GM23338 (cell line): Measurements from ENCODE around the gene SPATA9. TPM values are rescaled to one million over a fixed set of nuclear protein-coding genes. Genes with fewer than 3 reads are reported as not detected.

Source experiments
- ATAC-seq: fragments of 200-7000 bp; cut with Tn5 transposase; 3 replicates; pipeline ENCODE4 v1.9.1; 2020
- DNase-seq: peaks from one replicate; pipeline ENCODE4 v3.0.0-alpha.2; 2015; ENCODE audit warnings: low spot score
- H2AFZ ChIP-seq: fragments of 200-600 bp; sonication (generic); 2 replicates; pipeline ENCODE4 v1.8.0; 2016; ENCODE audit warnings: antibody characterized with exemption, mild to moderate bottlenecking, moderate library complexity
- H3F3A ChIP-seq: fragments of 200-600 bp; sonication (generic); replicated peaks from 2 replicates; pipeline ENCODE4 v1.8.0; 2017; ENCODE audit warnings: antibody characterized with exemption, mixed run types, low read depth
- H3K27ac ChIP-seq: fragments of 200-600 bp; sonication (generic); 2 replicates; pipeline ENCODE4 v1.6.1; 2016; ENCODE audit warnings: low read depth
- H3K27me3 ChIP-seq: fragments of 200-600 bp; sonication (generic); 2 replicates; pipeline ENCODE4 v1.8.0; 2016; ENCODE audit warnings: mild to moderate bottlenecking, mixed run types, moderate library complexity; ENCODE audit not compliant: insufficient read depth
- H3K36me3 ChIP-seq: fragments of 200-600 bp; sonication (generic); 2 replicates; pipeline ENCODE4 v1.8.0; 2016; ENCODE audit warnings: mild to moderate bottlenecking; ENCODE audit not compliant: insufficient read depth
- H3K4me1 ChIP-seq: fragments of 200-600 bp; sonication (generic); 2 replicates; pipeline ENCODE4 v1.8.0; 2016; ENCODE audit warnings: mild to moderate bottlenecking, moderate library complexity; ENCODE audit not compliant: insufficient read depth
- H3K4me2 ChIP-seq: fragments of 200-600 bp; sonication (generic); 2 replicates; pipeline ENCODE4 v1.7.1; 2017; ENCODE audit warnings: mixed run types
- H3K4me3 ChIP-seq: fragments of 200-600 bp; sonication (generic); 2 replicates; pipeline ENCODE4 v1.6.1; 2016; ENCODE audit warnings: mixed run types
- H3K79me2 ChIP-seq: fragments of 200-600 bp; sonication (generic); replicated peaks from 2 replicates; pipeline ENCODE4 v1.8.0; 2017; ENCODE audit warnings: mild to moderate bottlenecking; ENCODE audit not compliant: insufficient read depth
- H3K9me2 ChIP-seq: fragments of 200-600 bp; sonication (generic); 2 replicates; pipeline ENCODE4 v1.8.0; 2017; ENCODE audit not compliant: insufficient read depth
- H4K20me1 ChIP-seq: fragments of 200-600 bp; sonication (generic); replicated peaks from 2 replicates; pipeline ENCODE4 v1.8.0; 2017; ENCODE audit warnings: mild to moderate bottlenecking; ENCODE audit not compliant: insufficient read depth
- H3K27ac Mint-ChIP-seq: 2 replicates; pipeline ENCODE4 v1.8.0; 2020; ENCODE audit warnings: inconsistent platforms, mild to moderate bottlenecking, moderate library complexity, mixed read lengths
- H3K27me3 Mint-ChIP-seq: 3 replicates; pipeline ENCODE4 v1.8.0; 2022; ENCODE audit warnings: low read depth, mild to moderate bottlenecking, moderate library complexity, mixed read lengths, inconsistent platforms; ENCODE audit not compliant: insufficient read depth, poor library complexity
- H3K36me3 Mint-ChIP-seq: 3 replicates; pipeline ENCODE4 v1.8.0; 2021; ENCODE audit warnings: low read depth, mild to moderate bottlenecking, inconsistent platforms, moderate library complexity, mixed read lengths
- H3K4me1 Mint-ChIP-seq: 3 replicates; pipeline ENCODE4 v1.8.0; 2020; ENCODE audit warnings: mild to moderate bottlenecking, inconsistent platforms, mixed read lengths
- H3K4me3 Mint-ChIP-seq: 3 replicates; pipeline ENCODE4 v1.8.0; 2021; ENCODE audit warnings: moderate library complexity, mild to moderate bottlenecking, inconsistent platforms, mixed read lengths
- H3K9me3 Mint-ChIP-seq: 3 replicates; pipeline ENCODE4 v1.8.0; 2020; ENCODE audit warnings: moderate library complexity, mild to moderate bottlenecking, inconsistent platforms, mixed read lengths
- CREB1 ChIP-seq: fragments of 250-450 bp; sonication (Bioruptor Pico); IDR thresholded peaks from 2 replicates; pipeline ENCODE4 v1.5.0; 2020; ENCODE audit warnings: low read depth, mild to moderate bottlenecking, moderate library complexity
- EZH2 ChIP-seq: fragments of 200-600 bp; sonication (generic); IDR thresholded peaks from one replicate; pipeline ENCODE4 v1.8.0; 2017; ENCODE audit warnings: antibody characterized with exemption, mild to moderate bottlenecking, low read depth; ENCODE audit not compliant: unreplicated experiment
- NANOG ChIP-seq: IDR thresholded peaks from 2 replicates; pipeline ENCODE4 v1.6.1; 2016; ENCODE audit warnings: antibody characterized with exemption, borderline replicate concordance
- ZNF114 ChIP-seq: fragments of 250-450 bp; sonication (Bioruptor Pico); IDR thresholded peaks from 2 replicates; pipeline ENCODE4 v1.5.0; 2020; ENCODE audit warnings: mild to moderate bottlenecking, moderate library complexity
- ZNF331 ChIP-seq: fragments of 250-450 bp; sonication (Bioruptor Pico); IDR thresholded peaks from 2 replicates; pipeline ENCODE4 v1.5.0; 2020; ENCODE audit warnings: low read depth, mild to moderate bottlenecking, moderate library complexity
- polyA plus RNA-seq: library from polyadenylated mRNA; unstranded; fragments of >200 nt; fragmentation: Nextera tagmentation; extraction: Ambion mirVana; gene quantifications from 2 replicates; pipeline ENCODE4 v1.2.1, GENCODE V29; 2016
- total RNA-seq: library from RNA; depleted of rRNA; stranded (reverse); fragments of >200 nt; shearing (Covaris generic); gene quantifications from 2 replicates; pipeline ENCODE4 v1.2.3, GENCODE V29; 2014
- TF ChIP-seq, protein P1 (sequence below): IDR thresholded peaks from one replicate; pipeline ENCODE4 v1.6.1; 2018; ENCODE audit warnings: antibody characterized with exemption; ENCODE audit not compliant: unreplicated experiment
- TF ChIP-seq, protein P2 (sequence below), 2 experiments: fragments of 200-600 bp in 1 of 2; sonication (generic) in 1 of 2; conservative IDR thresholded peaks; 2 replicates each; pipeline versions ENCODE4 v1.5.1 to v1.6.1; 2016 to 2017; ENCODE audit warnings: antibody characterized with exemption in 2 of 2, low read depth in 2 of 2, mild to moderate bottlenecking in 2 of 2, moderate library complexity in 1 of 2
- TF ChIP-seq, protein P3 (sequence below): IDR thresholded peaks from 2 replicates; pipeline ENCODE4 v1.6.1; 2016; ENCODE audit warnings: antibody characterized with exemption

SPATA9 gene
- total and polyA plus RNA-seq, 2 experiments from 2014 or later = not detected

DNA sequence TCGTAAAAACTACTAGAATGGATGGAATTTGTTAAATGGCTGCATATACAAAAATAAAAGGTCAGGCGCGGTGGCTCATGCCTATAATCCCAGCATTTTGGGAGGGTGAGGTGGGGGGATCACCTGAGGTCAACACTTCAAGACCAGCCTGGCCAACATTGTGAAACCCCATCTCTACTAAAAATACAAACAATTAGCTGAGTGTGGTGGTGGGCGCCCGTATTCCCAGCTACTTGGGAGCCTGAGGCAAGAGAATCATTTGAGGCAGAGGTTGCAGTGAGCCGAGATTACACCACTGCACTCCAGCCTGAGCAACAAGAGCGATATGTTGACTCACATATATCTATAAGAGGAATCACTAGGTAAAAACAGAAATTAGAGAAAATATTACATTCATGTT lies 72.2 kb downstream of the SPATA9 start (continued):
- TF ChIP-seq, protein P1, sequence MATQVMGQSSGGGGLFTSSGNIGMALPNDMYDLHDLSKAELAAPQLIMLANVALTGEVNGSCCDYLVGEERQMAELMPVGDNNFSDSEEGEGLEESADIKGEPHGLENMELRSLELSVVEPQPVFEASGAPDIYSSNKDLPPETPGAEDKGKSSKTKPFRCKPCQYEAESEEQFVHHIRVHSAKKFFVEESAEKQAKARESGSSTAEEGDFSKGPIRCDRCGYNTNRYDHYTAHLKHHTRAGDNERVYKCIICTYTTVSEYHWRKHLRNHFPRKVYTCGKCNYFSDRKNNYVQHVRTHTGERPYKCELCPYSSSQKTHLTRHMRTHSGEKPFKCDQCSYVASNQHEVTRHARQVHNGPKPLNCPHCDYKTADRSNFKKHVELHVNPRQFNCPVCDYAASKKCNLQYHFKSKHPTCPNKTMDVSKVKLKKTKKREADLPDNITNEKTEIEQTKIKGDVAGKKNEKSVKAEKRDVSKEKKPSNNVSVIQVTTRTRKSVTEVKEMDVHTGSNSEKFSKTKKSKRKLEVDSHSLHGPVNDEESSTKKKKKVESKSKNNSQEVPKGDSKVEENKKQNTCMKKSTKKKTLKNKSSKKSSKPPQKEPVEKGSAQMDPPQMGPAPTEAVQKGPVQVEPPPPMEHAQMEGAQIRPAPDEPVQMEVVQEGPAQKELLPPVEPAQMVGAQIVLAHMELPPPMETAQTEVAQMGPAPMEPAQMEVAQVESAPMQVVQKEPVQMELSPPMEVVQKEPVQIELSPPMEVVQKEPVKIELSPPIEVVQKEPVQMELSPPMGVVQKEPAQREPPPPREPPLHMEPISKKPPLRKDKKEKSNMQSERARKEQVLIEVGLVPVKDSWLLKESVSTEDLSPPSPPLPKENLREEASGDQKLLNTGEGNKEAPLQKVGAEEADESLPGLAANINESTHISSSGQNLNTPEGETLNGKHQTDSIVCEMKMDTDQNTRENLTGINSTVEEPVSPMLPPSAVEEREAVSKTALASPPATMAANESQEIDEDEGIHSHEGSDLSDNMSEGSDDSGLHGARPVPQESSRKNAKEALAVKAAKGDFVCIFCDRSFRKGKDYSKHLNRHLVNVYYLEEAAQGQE = no peak
- TF ChIP-seq NANOG = no peak
- TF ChIP-seq, protein P2, sequence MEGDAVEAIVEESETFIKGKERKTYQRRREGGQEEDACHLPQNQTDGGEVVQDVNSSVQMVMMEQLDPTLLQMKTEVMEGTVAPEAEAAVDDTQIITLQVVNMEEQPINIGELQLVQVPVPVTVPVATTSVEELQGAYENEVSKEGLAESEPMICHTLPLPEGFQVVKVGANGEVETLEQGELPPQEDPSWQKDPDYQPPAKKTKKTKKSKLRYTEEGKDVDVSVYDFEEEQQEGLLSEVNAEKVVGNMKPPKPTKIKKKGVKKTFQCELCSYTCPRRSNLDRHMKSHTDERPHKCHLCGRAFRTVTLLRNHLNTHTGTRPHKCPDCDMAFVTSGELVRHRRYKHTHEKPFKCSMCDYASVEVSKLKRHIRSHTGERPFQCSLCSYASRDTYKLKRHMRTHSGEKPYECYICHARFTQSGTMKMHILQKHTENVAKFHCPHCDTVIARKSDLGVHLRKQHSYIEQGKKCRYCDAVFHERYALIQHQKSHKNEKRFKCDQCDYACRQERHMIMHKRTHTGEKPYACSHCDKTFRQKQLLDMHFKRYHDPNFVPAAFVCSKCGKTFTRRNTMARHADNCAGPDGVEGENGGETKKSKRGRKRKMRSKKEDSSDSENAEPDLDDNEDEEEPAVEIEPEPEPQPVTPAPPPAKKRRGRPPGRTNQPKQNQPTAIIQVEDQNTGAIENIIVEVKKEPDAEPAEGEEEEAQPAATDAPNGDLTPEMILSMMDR (conservative IDR thresholded peaks at IDR 0.05; ENCODE audit: low read depth in 2 of 2) = no peak
- TF ChIP-seq ZNF331 (CRISPR knock-in tag) = no peak
- no peak for TF ChIP-seq EZH2

DNA sequence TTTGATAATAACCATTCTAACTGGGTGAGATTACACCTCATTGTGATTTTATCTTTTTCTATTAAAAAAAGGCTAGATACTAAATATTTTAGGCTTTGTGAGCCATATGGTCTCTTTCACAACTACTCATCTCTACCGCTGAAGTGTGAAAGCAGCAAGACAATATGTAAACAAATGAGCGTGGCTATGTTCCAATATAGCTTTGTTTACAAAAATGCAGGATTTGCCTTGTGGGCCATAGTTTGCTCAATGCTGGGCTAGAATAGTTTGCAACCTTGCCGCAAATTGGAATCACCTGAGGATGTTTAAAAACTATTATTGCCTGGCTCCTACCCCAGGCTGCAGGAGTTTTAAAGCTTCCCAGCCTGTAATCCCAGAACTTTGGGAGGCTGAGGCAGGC lies 73.1 kb downstream of the SPATA9 start:
- no peak for DNase-seq
- no peak overlapping the region for H3K4me3 Mint-ChIP-seq
- Histone ChIP-seq H3K27ac (no peak overlapping the region), H3K9me2 (no peaks in the 10 kb centered on the region), H4K20me1 (no peaks in the 10 kb centered on the region), H3K36me3 (no peaks in the 10 kb centered on the region; the same call in 1 of the 2 replicates), H2AFZ (no peak overlapping the region), H3F3A (no peaks in the 10 kb centered on the region), H3K27me3 (no peaks in the 10 kb centered on the region), H3K79me2 (no peaks in the 10 kb centered on the region), H3K4me1 (no peaks in the 10 kb centered on the region), H3K4me3 (no peak overlapping the region), H3K4me2 (no peak overlapping the region)
- no peak for ATAC-seq
- peaks cover 2% of the 10 kb centered on the region for H3K27me3 Mint-ChIP-seq
- H3K36me3 Mint-ChIP-seq = peaks cover 12% of the 10 kb centered on the region
- H3K4me1 Mint-ChIP-seq = no peaks in the 10 kb centered on the region
- TF ChIP-seq CREB1 (CRISPR knock-in tag) (no peak), ZNF331 (CRISPR knock-in tag) (no peak), NANOG (no peak), ZNF114 (CRISPR knock-in tag) (no peak)
- TF ChIP-seq, protein P2 (conservative IDR thresholded peaks at IDR 0.05; ENCODE audit: low read depth in 2 of 2) = no peak
- TF ChIP-seq, protein P1 = no peak
- TF ChIP-seq, protein P3, sequence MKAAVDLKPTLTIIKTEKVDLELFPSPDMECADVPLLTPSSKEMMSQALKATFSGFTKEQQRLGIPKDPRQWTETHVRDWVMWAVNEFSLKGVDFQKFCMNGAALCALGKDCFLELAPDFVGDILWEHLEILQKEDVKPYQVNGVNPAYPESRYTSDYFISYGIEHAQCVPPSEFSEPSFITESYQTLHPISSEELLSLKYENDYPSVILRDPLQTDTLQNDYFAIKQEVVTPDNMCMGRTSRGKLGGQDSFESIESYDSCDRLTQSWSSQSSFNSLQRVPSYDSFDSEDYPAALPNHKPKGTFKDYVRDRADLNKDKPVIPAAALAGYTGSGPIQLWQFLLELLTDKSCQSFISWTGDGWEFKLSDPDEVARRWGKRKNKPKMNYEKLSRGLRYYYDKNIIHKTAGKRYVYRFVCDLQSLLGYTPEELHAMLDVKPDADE = no peak
- peaks cover 15% of the 10 kb centered on the region; the same call in 2 of the 3 replicates for H3K9me3 Mint-ChIP-seq
- H3K27ac Mint-ChIP-seq = no peak overlapping the region
